Measurements from ENCODE around the gene SLC44A2.
"Not testable (repeated sequence)": the region's sequence is repeated elsewhere in the genome, so short reads cannot be mapped to it uniquely, and the experiment has no call there.

The SLC44A2 gene

DNA sequence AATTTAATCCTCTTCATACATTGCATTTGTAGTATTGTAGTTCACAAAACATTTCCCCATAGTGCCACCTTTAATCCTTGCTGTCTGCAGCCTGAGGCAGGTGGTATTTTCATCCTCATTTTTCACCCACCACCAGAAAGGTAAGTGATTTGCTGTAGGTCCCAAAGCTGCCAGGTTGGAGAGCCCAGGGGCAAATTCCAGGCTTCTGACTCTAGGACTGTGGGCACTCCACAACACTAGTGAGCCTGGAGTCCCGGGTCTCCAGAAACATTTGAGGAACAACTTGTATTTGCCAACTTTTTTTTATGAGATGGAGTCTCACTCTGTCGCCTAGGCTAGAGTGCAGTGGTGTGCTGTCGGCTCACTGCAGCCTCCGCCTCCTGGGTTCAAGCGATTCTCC lies 35.0 kb downstream of the SLC44A2 start:
- no peak for DNase-seq (ENCODE audit: low spot score)
- Histone ChIP-seq H3K4me3 (no peak overlapping the region), H3K27ac (no peak overlapping the region)
- TF ChIP-seq, protein P1, sequence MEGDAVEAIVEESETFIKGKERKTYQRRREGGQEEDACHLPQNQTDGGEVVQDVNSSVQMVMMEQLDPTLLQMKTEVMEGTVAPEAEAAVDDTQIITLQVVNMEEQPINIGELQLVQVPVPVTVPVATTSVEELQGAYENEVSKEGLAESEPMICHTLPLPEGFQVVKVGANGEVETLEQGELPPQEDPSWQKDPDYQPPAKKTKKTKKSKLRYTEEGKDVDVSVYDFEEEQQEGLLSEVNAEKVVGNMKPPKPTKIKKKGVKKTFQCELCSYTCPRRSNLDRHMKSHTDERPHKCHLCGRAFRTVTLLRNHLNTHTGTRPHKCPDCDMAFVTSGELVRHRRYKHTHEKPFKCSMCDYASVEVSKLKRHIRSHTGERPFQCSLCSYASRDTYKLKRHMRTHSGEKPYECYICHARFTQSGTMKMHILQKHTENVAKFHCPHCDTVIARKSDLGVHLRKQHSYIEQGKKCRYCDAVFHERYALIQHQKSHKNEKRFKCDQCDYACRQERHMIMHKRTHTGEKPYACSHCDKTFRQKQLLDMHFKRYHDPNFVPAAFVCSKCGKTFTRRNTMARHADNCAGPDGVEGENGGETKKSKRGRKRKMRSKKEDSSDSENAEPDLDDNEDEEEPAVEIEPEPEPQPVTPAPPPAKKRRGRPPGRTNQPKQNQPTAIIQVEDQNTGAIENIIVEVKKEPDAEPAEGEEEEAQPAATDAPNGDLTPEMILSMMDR (IDR thresholded peaks at IDR 0.05) = no peak

DNA sequence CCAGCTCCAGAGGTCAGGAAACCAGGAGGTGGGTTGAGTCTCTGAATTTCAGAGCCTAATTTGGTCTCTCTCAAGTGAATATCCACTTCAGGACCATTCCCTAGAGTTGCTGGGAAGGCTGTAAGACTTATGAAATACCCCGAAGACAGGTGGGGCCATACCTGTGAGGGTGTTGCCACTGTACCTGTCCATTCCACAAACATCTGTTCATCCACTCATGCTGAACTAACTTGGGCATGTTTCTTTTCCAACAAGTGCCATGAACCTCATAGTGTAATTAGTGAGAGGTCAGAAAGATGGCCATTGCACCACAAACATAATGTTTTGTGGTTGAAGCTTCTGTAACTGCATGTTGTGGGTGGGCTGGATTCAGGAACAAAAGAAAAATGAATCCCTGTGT lies 36.6 kb downstream of the SLC44A2 start:
- TF ChIP-seq, protein P1 (IDR thresholded peaks at IDR 0.05) = no peak
- Histone ChIP-seq H3K4me3 (no peak overlapping the region), H3K27ac (no peak overlapping the region)
- DNase-seq (ENCODE audit: low spot score) = no peak

DNA sequence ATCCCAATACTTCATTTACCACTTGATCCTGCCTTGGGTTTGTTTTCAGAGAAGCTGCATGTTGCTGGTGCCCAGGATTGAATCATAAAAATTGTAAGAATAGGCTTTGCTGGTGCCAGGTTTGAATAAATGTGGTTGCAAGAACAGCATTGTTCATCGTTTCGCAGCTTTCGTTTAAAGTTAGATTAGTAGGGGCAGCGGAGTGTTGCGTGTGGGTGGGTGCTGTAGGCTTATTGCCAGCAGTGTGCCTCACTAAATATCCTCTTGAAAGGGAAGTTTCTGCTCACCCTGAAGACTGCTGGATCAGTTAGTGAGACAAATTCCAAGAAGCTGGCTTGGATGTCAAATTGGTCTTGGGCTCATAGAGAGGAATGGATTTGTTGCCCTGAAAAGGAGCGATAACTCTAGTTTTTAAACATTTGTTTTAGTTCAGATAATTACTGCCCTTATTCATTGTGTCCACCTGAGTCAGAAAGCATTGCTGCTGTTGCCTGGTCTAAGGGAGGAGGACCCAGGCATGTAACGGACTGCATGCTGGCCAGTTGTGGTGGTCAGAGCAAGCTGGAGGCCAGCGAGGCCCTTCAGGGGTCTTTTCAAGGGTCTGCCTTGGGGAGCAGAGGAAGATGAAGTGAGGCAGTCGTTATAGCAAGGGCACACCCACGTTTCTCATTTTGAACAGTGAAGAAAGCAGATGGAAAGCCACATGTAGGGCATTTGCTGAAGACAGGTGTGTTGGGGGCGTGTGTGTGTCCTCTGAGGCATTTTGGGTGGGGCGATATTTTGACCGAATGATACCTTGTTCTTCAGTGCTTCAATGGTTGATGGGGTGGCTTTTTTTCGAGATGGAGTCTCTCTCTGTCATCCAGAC lies 37.3 kb downstream of the SLC44A2 start:
- no peak overlapping the region for H3K27ac ChIP-seq
- TF ChIP-seq, protein P1 (IDR thresholded peaks at IDR 0.05) = no peak
- DNase-seq (ENCODE audit: low spot score) = no peak
- no peak overlapping the region for H3K4me3 ChIP-seq

DNA sequence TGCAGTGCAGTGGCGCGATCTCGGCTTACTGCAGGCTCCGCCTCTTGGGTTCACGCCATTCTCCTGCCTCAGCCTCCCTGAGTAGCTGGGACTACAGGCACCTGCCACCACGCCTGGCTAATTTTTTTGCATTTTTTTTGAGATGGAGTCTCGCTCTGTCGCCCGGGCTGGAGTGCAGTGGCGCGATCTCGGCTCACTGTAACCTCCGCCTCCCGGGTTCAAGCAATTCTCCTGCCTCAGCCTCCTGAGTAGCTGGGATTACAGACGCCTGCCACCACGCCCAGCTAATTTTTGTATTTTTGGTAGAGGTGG lies 37.9 kb downstream of the SLC44A2 start:
- H3K4me3 ChIP-seq; H3K27ac ChIP-seq; DNase-seq (ENCODE audit: low spot score): not testable (repeated sequence)

DNA sequence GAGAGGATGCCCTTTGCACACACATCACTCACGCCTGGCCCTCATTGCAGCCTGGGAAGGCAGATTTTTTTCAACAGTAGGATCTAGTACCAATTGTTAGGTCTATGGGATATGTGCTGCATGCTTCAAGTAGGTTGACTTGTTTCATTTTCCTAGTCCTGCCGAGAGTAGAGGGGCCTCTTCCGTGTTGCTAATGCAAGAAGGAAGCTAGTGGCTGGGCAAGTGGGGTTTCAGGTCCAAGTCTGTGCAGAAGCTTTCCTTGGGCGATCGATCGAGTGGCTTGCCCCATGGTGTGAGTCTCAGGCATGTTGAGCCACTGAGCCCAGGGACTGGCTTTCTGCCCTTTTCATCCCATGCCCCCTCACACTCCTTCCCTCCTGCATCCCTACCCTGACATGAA lies 42.5 kb downstream of the SLC44A2 start:
- no peak overlapping the region for H3K27ac ChIP-seq

DNA sequence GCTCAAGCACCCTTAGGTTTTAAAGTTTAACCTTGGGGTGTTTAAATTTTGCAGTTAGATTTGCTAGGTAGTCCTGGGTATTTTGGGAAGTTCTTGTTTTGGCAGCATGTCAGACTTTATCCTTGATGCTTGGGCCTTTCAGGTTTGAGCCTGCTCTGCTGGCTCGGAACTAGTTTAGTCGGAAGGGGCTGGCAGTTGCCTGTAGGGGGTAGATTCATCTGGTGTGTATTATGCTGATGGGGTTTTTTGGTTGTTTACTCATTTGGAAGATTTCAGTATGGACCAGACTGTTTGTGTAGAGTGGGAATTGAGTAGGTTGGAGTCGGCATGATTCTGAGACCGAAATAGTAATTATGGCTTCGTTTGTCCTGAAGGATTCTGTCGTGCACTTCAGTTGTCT lies 43.9 kb downstream of the SLC44A2 start:
- DNase-seq (ENCODE audit: low spot score) = no peak
- Histone ChIP-seq H3K27ac (no peak overlapping the region), H3K4me3 (no peak overlapping the region)
- TF ChIP-seq, protein P1 (IDR thresholded peaks at IDR 0.05) = no peak

More for the DNA sequence above, 42.5 kb downstream of the SLC44A2 start:
- TF ChIP-seq, protein P1 (IDR thresholded peaks at IDR 0.05) = no peak
- no peak for DNase-seq (ENCODE audit: low spot score)
- H3K4me3 ChIP-seq = no peak overlapping the region

DNA sequence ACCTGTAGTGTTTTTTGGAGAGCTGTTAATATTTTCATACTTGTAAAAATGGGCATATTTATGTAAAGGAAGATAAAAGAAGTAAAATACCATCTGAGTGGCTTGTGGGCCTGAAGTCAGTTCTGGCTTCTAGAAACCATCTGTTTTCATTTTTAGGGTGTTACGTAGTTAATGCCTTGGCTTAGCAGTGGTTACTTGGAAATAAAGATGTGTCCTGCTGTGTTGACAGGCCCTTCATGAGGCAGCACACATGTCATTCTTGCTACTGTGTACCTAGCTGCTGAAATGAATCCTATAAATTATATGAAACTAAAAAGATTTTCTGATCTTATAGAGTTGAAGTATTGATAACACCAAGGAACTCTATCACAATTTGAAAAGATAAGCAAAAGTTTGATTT lies 44.8 kb downstream of the SLC44A2 start:
- TF ChIP-seq, protein P1 (IDR thresholded peaks at IDR 0.05) = no peak

More for the DNA sequence above, 44.8 kb downstream of the SLC44A2 start:
- DNase-seq (ENCODE audit: low spot score) = no peak
- H3K27ac ChIP-seq = no peak overlapping the region
- no peak overlapping the region for H3K4me3 ChIP-seq

Measured in coronary artery (tissue), 2 donors.